ENCODE measurements around the gene TBL3.

DNA sequence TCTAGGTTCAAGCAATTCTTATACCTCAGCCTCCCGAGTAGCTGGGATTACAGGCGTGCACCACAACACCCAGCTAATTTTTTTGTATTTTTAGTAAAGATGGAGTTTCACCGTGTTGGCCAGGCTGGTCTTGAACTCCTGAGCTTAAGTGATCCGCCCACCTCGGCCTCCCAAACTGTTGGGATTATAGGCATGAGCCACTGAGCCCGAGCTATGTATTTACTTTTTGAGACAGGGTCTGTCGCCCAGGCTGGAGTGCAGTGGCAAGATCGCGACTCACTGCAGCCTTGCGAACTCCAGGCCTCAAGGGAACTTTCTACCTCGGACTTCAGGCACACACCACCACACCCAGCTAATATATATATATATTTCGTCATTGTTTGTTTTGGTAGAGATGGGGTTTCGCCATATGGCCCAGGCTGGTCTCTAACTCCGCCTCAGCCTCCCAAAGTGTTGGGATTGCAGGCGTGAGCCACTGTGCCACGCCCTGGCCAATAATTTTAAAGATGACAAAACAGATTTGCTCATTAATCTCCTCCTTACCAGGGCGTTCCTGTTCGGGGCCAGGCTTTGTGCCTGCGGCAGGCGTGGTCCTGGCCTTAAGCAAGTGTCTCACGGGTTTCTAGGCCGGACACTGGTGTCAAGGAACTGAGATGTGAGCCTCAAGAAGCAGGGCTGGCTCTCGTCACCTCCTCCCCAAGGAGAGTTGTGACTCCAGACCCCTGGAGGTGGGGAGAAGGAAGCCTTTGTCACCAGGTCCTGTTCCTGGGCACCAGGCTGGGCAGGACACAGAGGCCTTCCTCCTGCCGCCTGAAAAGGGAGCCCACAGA, 43.5 kb downstream of the TBL3 start:
- TF ChIP-seq ESRRA (IDR thresholded peaks at IDR 0.05; ENCODE audit: borderline replicate concordance, low read length), result no peak
- TF ChIP-seq, protein P1, sequence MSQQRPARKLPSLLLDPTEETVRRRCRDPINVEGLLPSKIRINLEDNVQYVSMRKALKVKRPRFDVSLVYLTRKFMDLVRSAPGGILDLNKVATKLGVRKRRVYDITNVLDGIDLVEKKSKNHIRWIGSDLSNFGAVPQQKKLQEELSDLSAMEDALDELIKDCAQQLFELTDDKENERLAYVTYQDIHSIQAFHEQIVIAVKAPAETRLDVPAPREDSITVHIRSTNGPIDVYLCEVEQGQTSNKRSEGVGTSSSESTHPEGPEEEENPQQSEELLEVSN (IDR thresholded peaks at IDR 0.05; ENCODE audit: borderline replicate concordance, low read depth), result 0 out of 2 replicates have a peak, but pooled peaks have one; percentile 17
- TF ChIP-seq, protein P2, sequence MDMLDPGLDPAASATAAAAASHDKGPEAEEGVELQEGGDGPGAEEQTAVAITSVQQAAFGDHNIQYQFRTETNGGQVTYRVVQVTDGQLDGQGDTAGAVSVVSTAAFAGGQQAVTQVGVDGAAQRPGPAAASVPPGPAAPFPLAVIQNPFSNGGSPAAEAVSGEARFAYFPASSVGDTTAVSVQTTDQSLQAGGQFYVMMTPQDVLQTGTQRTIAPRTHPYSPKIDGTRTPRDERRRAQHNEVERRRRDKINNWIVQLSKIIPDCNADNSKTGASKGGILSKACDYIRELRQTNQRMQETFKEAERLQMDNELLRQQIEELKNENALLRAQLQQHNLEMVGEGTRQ (IDR thresholded peaks at IDR 0.05), result 0 out of 2 replicates have a peak, but pooled peaks have one; percentile 18
- TF ChIP-seq, protein P3, sequence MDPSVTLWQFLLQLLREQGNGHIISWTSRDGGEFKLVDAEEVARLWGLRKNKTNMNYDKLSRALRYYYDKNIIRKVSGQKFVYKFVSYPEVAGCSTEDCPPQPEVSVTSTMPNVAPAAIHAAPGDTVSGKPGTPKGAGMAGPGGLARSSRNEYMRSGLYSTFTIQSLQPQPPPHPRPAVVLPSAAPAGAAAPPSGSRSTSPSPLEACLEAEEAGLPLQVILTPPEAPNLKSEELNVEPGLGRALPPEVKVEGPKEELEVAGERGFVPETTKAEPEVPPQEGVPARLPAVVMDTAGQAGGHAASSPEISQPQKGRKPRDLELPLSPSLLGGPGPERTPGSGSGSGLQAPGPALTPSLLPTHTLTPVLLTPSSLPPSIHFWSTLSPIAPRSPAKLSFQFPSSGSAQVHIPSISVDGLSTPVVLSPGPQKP (IDR thresholded peaks at IDR 0.05; ENCODE audit: low read depth, low read length), result no peak
- TF ChIP-seq, protein P4, sequence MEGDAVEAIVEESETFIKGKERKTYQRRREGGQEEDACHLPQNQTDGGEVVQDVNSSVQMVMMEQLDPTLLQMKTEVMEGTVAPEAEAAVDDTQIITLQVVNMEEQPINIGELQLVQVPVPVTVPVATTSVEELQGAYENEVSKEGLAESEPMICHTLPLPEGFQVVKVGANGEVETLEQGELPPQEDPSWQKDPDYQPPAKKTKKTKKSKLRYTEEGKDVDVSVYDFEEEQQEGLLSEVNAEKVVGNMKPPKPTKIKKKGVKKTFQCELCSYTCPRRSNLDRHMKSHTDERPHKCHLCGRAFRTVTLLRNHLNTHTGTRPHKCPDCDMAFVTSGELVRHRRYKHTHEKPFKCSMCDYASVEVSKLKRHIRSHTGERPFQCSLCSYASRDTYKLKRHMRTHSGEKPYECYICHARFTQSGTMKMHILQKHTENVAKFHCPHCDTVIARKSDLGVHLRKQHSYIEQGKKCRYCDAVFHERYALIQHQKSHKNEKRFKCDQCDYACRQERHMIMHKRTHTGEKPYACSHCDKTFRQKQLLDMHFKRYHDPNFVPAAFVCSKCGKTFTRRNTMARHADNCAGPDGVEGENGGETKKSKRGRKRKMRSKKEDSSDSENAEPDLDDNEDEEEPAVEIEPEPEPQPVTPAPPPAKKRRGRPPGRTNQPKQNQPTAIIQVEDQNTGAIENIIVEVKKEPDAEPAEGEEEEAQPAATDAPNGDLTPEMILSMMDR (IDR thresholded peaks at IDR 0.05), result no peak
- peak; percentile 38 for TF ChIP-seq POLR2A (IDR thresholded peaks at IDR 0.05; ENCODE audit: low read length)
- no peak for TF ChIP-seq HDAC2 (IDR thresholded peaks at IDR 0.05)
- TF ChIP-seq, protein P5, sequence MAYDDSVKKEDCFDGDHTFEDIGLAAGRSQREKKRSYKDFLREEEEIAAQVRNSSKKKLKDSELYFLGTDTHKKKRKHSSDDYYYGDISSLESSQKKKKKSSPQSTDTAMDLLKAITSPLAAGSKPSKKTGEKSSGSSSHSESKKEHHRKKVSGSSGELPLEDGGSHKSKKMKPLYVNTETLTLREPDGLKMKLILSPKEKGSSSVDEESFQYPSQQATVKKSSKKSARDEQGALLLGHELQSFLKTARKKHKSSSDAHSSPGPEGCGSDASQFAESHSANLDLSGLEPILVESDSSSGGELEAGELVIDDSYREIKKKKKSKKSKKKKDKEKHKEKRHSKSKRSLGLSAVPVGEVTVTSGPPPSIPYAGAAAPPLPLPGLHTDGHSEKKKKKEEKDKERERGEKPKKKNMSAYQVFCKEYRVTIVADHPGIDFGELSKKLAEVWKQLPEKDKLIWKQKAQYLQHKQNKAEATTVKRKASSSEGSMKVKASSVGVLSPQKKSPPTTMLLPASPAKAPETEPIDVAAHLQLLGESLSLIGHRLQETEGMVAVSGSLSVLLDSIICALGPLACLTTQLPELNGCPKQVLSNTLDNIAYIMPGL (CRISPR knock-in tag; IDR thresholded peaks at IDR 0.05; ENCODE audit: borderline replicate concordance), result no peak
- peak; percentile 86 to 94 for TF ChIP-seq CEBPB (IDR thresholded peaks at IDR 0.05)
- no peak for TF ChIP-seq JUNB (IDR thresholded peaks at IDR 0.05)
- TF ChIP-seq CBX2 (IDR thresholded peaks at IDR 0.05; ENCODE audit: borderline replicate concordance, low read depth), result no peak
- TF ChIP-seq CHD2 (IDR thresholded peaks at IDR 0.05; ENCODE audit: low read length, partially characterized antibody), result no peak
- TF ChIP-seq EP300 (IDR thresholded peaks at IDR 0.05), result no peak
- TF ChIP-seq RAD21 (conservative IDR thresholded peaks at IDR 0.05 in 1 of 2, IDR thresholded peaks at IDR 0.05 in 1 of 2), result no peak
